Hepatocyte (in vitro differentiated cells): ENCODE measurements around the gene GRIK1. TPM values are rescaled to one million over a fixed set of nuclear protein-coding genes. Genes with fewer than 3 reads are reported as not detected.
A peak's percentile ranks its signal among the peaks of the same experiment; 100 is the strongest.

Experiments used
- DNase-seq: peaks from one replicate; pipeline ENCODE4 v3.0.0-alpha.2; 2016; ENCODE audit warnings: low spot score
- H2AFZ ChIP-seq: fragments of 200-600 bp; sonication (generic); 2 replicates; pipeline ENCODE4 v1.6.0; 2016; ENCODE audit warnings: antibody characterized with exemption, mild to moderate bottlenecking
- H3K27ac ChIP-seq: fragments of 200-600 bp; sonication (generic); 2 replicates; pipeline ENCODE4 v1.5.1; 2016; ENCODE audit warnings: mild to moderate bottlenecking
- H3K27me3 ChIP-seq: fragments of 200-600 bp; sonication (generic); 2 replicates; pipeline ENCODE4 v1.6.1; 2016
- H3K36me3 ChIP-seq: fragments of 200-600 bp; sonication (generic); replicated peaks from 2 replicates; pipeline ENCODE4 v1.5.1; 2016; ENCODE audit warnings: low read depth; ENCODE audit not compliant: insufficient read depth
- H3K4me1 ChIP-seq: fragments of 200-600 bp; sonication (generic); 2 replicates; pipeline ENCODE4 v1.5.1; 2016; ENCODE audit warnings: mild to moderate bottlenecking, moderate library complexity; ENCODE audit not compliant: insufficient read depth
- H3K4me2 ChIP-seq: fragments of 200-600 bp; sonication (generic); 2 replicates; pipeline ENCODE4 v1.6.0; 2016
- H3K4me3 ChIP-seq: fragments of 200-600 bp; sonication (generic); 2 replicates; pipeline ENCODE4 v1.5.1; 2016; ENCODE audit warnings: mild to moderate bottlenecking
- H3K79me2 ChIP-seq: fragments of 200-600 bp; sonication (generic); 2 replicates; pipeline ENCODE4 v1.6.0; 2017; ENCODE audit warnings: mild to moderate bottlenecking
- H3K9me2 ChIP-seq: fragments of 200-600 bp; sonication (generic); replicated peaks from 2 replicates; pipeline ENCODE4 v1.6.0; 2017; ENCODE audit warnings: mild to moderate bottlenecking; ENCODE audit not compliant: insufficient read depth
- H3K9me3 ChIP-seq: fragments of 200-600 bp; sonication (generic); 2 replicates; pipeline ENCODE4 v1.5.1; 2016; ENCODE audit warnings: low read depth, mild to moderate bottlenecking
- H4K20me1 ChIP-seq: fragments of 200-600 bp; sonication (generic); 2 replicates; pipeline ENCODE4 v1.6.0; 2016; ENCODE audit warnings: mild to moderate bottlenecking; ENCODE audit not compliant: insufficient read depth, poor library complexity, severe bottlenecking
- CTCF ChIP-seq: fragments of 200-600 bp; sonication (generic); IDR thresholded peaks from 2 replicates; pipeline ENCODE4 v1.5.1; 2016; ENCODE audit warnings: antibody characterized with exemption, mild to moderate bottlenecking; ENCODE audit not compliant: poor library complexity
- EZH2 ChIP-seq: fragments of 200-600 bp; sonication (generic); IDR thresholded peaks from 2 replicates; pipeline ENCODE4 v1.6.1; 2016; ENCODE audit warnings: antibody characterized with exemption, mild to moderate bottlenecking, borderline replicate concordance
- EZH2phosphoT487 ChIP-seq: fragments of 200-600 bp; sonication (generic); IDR thresholded peaks from one replicate; pipeline ENCODE4 v1.6.1; 2018; ENCODE audit warnings: antibody characterized with exemption, mild to moderate bottlenecking, low read depth, moderate library complexity; ENCODE audit not compliant: unreplicated experiment, severe bottlenecking
- WGBS: methylation state at CpG from one replicate; pipeline ENCODE4 v1.1.6; 2016; ENCODE audit warnings: low lambda C conversion rate; ENCODE audit errors: missing lambda C conversion rate; 5-methylcytosine and 5-hydroxymethylcytosine counted together
- polyA plus RNA-seq: library from polyadenylated mRNA; unstranded; fragments of >200 nt; fragmentation: Nextera tagmentation; extraction: Ambion mirVana; gene quantifications from 2 replicates; pipeline ENCODE4 v1.2.1, GENCODE V29; 2016
- total RNA-seq: library from RNA; depleted of rRNA; stranded (reverse); fragments of >200 nt; gene quantifications from 2 replicates; pipeline ENCODE4 v1.2.3, GENCODE V29; 2014

Gene GRIK1
- total and polyA plus RNA-seq, 2 experiments from 2014 or later = 0.77 to 2.3 TPM

- Histone ChIP-seq H3K9me3 (no peaks in the 10 kb centered on the region), H3K27me3 (peaks cover 65% of the 10 kb centered on the region), H3K27ac (no peak overlapping the region), H3K4me1 (no peaks in the 10 kb centered on the region), H3K36me3 (no peaks in the 10 kb centered on the region), H3K4me2 (peak overlapping the region; percentile 98), H4K20me1 (no peaks in the 10 kb centered on the region), H3K4me3 (peak overlapping the region; percentile 64), H3K79me2 (no peaks in the 10 kb centered on the region), H2AFZ (peak overlapping the region; percentile 64), H3K9me2 (no peaks in the 10 kb centered on the region)
- 28% methylated on average over 6 of the region's 6 CpGs for WGBS
- no peak for DNase-seq
- TF ChIP-seq EZH2 (no peak), EZH2phosphoT487 (no peak), CTCF (no peak)
Observed at GRCh38 chr21:29940361-29940760, 565 bp upstream of the GRIK1 start.

DNA sequence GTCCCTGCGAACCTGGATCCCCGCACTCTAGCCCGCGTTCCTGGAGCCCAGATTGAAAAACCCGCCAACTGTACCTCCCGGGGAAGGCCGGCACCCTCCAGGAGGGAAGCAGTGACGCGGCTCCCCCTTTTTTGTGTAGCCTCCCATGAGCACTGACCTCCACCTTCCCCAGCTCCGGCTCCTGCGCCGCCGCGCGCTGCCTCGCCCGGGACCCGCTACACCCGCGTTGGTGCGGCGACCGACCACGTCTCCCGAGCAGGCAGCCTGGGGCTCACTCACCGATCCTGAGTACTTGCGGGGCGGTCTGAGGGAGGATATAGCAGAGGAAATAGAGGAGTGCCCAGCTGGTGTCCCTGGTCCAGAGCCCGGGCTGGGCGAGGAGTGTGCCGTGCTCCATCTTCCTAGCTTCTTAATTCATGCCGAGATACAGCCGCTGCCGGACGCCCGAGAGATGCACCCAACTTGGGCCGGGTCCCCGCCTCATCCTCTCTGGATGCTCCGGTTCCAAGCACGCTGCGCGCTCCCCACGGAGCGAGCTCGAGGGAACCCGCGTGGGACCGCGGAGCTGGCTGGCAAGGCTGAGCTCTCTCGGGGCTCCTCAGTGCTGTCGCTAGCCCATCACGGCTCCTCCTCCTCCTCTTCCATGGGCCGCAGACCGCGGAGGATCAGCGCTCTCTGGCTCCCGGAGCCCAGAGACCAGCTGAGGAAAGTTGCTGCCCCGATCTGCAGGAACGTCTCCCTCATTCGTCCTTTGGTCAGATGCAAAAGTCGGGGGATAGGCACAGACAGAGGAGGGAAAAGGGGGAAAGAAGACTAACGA lies 482 bp downstream of the GRIK1 start:
- TF ChIP-seq EZH2phosphoT487 = no peak
- no peak for TF ChIP-seq EZH2
- no peak for TF ChIP-seq CTCF
- Histone ChIP-seq H3K79me2 (no peaks in the 10 kb centered on the region), H3K4me3 (peak overlapping the region; percentile 64), H3K36me3 (no peaks in the 10 kb centered on the region), H3K27me3 (peaks cover 65% of the 10 kb centered on the region), H4K20me1 (no peaks in the 10 kb centered on the region), H2AFZ (peak overlapping the region; percentile 64), H3K9me3 (no peaks in the 10 kb centered on the region), H3K9me2 (no peaks in the 10 kb centered on the region), H3K27ac (no peak overlapping the region), H3K4me2 (peak overlapping the region; percentile 98), H3K4me1 (no peaks in the 10 kb centered on the region)
- WGBS = 1% methylated on average over 61 of the region's 62 CpGs
- peak; percentile 33 for DNase-seq

- Histone ChIP-seq H3K4me3 (peak overlapping the region; percentile 64), H3K27me3 (peaks cover 65% of the 10 kb centered on the region), H4K20me1 (no peaks in the 10 kb centered on the region), H3K36me3 (no peaks in the 10 kb centered on the region), H3K4me1 (no peaks in the 10 kb centered on the region), H3K9me3 (no peaks in the 10 kb centered on the region), H2AFZ (peak overlapping the region; percentile 64), H3K27ac (no peak overlapping the region), H3K4me2 (peak overlapping the region; percentile 98), H3K79me2 (no peaks in the 10 kb centered on the region), H3K9me2 (no peaks in the 10 kb centered on the region)
- TF ChIP-seq CTCF (no peak), EZH2 (no peak), EZH2phosphoT487 (no peak)
- DNase-seq = no peak
- WGBS = 19% methylated on average over 11 of the region's 11 CpGs
Observed at GRCh38 chr21:29938776-29939103, 1.1 kb downstream of the GRIK1 start.
